HG02798 (cell line): Measurements from ENCODE around the gene PLXNC1.

Source experiments
- ATAC-seq: cut with Tn5 transposase; IDR thresholded peaks from one replicate; pipeline ENCODE4 v1.9.1; 2021; ENCODE audit warnings: mild to moderate bottlenecking; ENCODE audit not compliant: unreplicated experiment, poor library complexity

Gene PLXNC1

GRCh38 chr12:94152292-94153078 is 4.1 kb downstream of the PLXNC1 start:
- ATAC-seq, result no peak

- ATAC-seq, result no peak
These were observed 8.8 kb downstream of the PLXNC1 start for GRCh38 chr12:94157181-94157580.

GRCh38 chr12:94157981-94158411 is 9.6 kb downstream of the PLXNC1 start:
- peak; percentile 75 for ATAC-seq

- ATAC-seq, result no peak
These were observed 10.3 kb downstream of the PLXNC1 start for GRCh38 chr12:94158666-94159065.

GRCh38 chr12:94162108-94162507 is 13.7 kb downstream of the PLXNC1 start:
- no peak for ATAC-seq

GRCh38 chr12:94163850-94164249 is 15.5 kb downstream of the PLXNC1 start:
- ATAC-seq, result no peak

GRCh38 chr12:94165138-94165537 is 16.8 kb downstream of the PLXNC1 start:
- no peak for ATAC-seq

- no peak for ATAC-seq
These were observed 17.4 kb downstream of the PLXNC1 start for GRCh38 chr12:94165670-94166364.

GRCh38 chr12:94167071-94167755 is 18.8 kb downstream of the PLXNC1 start:
- no peak for ATAC-seq

- ATAC-seq, result no peak
These were observed 19.5 kb downstream of the PLXNC1 start for GRCh38 chr12:94167756-94168416.

GRCh38 chr12:94169495-94169894 is 21.1 kb downstream of the PLXNC1 start:
- no peak for ATAC-seq

GRCh38 chr12:94169966-94170689 is 21.8 kb downstream of the PLXNC1 start:
- ATAC-seq, result no peak

- no peak for ATAC-seq
These were observed 22.6 kb downstream of the PLXNC1 start for GRCh38 chr12:94170690-94171594.

GRCh38 chr12:94171595-94171930 is 23.2 kb downstream of the PLXNC1 start:
- no peak for ATAC-seq

GRCh38 chr12:94172031-94172430 is 23.7 kb downstream of the PLXNC1 start:
- no peak for ATAC-seq

GRCh38 chr12:94172973-94173372 is 24.6 kb downstream of the PLXNC1 start:
- no peak for ATAC-seq

GRCh38 chr12:94173660-94174265 is 25.4 kb downstream of the PLXNC1 start:
- ATAC-seq, result peak; percentile 79

GRCh38 chr12:94174576-94174975 is 26.2 kb downstream of the PLXNC1 start:
- ATAC-seq, result peak; percentile 35
